Activated B cell treated with CpG ODN at 0.5 μM for 24 hours (primary cell): ENCODE measurements around the gene OR4S2. TPM values are rescaled to one million over a fixed set of nuclear protein-coding genes. Genes with fewer than 3 reads are reported as not detected.

Experiments used
- ATAC-seq: fragments of 200-7000 bp; cut with Tn5 transposase; one replicate; pipeline ENCODE4 v1.10.0; 2021; ENCODE audit warnings: low read depth, mild to moderate bottlenecking, moderate library complexity
- CTCF ChIA-PET: fragments of 350-600 bp; sonication (Branson Sonifier 250); formaldehyde crosslinking; loops from one replicate; lab custom pipeline; 2021; ENCODE audit warnings: antibody characterized with exemption; lab: Charles Lee
- POLR2A ChIA-PET: fragments of 350-600 bp; sonication (Branson Sonifier 250); formaldehyde crosslinking; loops from one replicate; lab custom pipeline; 2021; ENCODE audit warnings: antibody characterized with exemption; lab: Charles Lee
- DNase-seq: peaks from one replicate; pipeline ENCODE4 v3.0.0; 2022
- H3K27ac Mint-ChIP-seq: one replicate; pipeline ENCODE4 v1.8.0; 2020; ENCODE audit warnings: mixed read lengths
- H3K27me3 Mint-ChIP-seq: one replicate; pipeline ENCODE4 v1.8.0; 2021; ENCODE audit warnings: mixed read lengths
- H3K36me3 Mint-ChIP-seq: one replicate; pipeline ENCODE4 v1.8.0; 2021; ENCODE audit warnings: low read depth, mixed read lengths
- H3K4me1 Mint-ChIP-seq: one replicate; pipeline ENCODE4 v1.8.0; 2021; ENCODE audit warnings: mixed read lengths
- H3K4me3 Mint-ChIP-seq: one replicate; pipeline ENCODE4 v1.8.0; 2020; ENCODE audit warnings: mild to moderate bottlenecking, mixed read lengths
- H3K9me3 Mint-ChIP-seq: one replicate; pipeline ENCODE4 v1.8.0; 2020; ENCODE audit warnings: mixed read lengths
- intact Hi-C: fragments of 100-400 bp; cut with micrococcal nuclease; formaldehyde crosslinking; loops from one replicate; pipeline ENCODE4 v1.15.1; 2024
- total RNA-seq: library from RNA; stranded (reverse); gene quantifications from 2 replicates; pipeline ENCODE4 v1.2.3, GENCODE V29; 2022
- TF ChIP-seq, protein P1 (sequence below): fragments of 200-600 bp; IDR thresholded peaks from one replicate; pipeline ENCODE4 v1.8.0; 2022; ENCODE audit warnings: antibody characterized with exemption, mild to moderate bottlenecking

The OR4S2 gene
- total RNA-seq, 1 donor from 2014 or later = not detected

DNA sequence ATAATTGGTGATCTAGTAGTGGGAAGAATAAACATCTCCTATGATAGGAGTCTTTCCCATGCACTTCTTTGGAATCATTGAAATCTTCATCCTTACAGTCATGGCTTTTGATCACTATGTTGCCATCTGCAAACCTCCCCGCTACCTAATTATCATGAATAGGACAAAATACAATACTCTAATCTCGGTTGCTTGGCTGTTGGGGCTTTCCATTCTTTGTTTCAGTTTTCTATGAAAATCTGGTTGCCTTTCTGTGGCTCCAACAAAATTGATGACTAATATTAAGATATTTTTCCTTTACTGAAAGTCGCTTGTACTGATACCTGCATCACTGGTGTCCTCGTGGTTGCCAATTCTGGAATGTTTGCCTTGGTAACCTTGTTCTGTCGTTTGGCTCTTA lies 25.7 kb downstream of the OR4S2 start:
- H3K36me3 Mint-ChIP-seq = no peaks in the 10 kb centered on the region
- no peak overlapping the region for H3K27ac Mint-ChIP-seq
- POLR2A ChIA-PET = no interaction called here
- no peaks in the 10 kb centered on the region for H3K27me3 Mint-ChIP-seq
- ATAC-seq (no peak), DNase-seq (no peak)
- TF ChIP-seq, protein P1, sequence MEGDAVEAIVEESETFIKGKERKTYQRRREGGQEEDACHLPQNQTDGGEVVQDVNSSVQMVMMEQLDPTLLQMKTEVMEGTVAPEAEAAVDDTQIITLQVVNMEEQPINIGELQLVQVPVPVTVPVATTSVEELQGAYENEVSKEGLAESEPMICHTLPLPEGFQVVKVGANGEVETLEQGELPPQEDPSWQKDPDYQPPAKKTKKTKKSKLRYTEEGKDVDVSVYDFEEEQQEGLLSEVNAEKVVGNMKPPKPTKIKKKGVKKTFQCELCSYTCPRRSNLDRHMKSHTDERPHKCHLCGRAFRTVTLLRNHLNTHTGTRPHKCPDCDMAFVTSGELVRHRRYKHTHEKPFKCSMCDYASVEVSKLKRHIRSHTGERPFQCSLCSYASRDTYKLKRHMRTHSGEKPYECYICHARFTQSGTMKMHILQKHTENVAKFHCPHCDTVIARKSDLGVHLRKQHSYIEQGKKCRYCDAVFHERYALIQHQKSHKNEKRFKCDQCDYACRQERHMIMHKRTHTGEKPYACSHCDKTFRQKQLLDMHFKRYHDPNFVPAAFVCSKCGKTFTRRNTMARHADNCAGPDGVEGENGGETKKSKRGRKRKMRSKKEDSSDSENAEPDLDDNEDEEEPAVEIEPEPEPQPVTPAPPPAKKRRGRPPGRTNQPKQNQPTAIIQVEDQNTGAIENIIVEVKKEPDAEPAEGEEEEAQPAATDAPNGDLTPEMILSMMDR = no peak
- H3K4me3 Mint-ChIP-seq = no peak overlapping the region
- H3K4me1 Mint-ChIP-seq = no peaks in the 10 kb centered on the region
- CTCF ChIA-PET = no interaction called here
- H3K9me3 Mint-ChIP-seq = peaks cover 3% of the 10 kb centered on the region
- intact Hi-C loops = no loop called here

DNA sequence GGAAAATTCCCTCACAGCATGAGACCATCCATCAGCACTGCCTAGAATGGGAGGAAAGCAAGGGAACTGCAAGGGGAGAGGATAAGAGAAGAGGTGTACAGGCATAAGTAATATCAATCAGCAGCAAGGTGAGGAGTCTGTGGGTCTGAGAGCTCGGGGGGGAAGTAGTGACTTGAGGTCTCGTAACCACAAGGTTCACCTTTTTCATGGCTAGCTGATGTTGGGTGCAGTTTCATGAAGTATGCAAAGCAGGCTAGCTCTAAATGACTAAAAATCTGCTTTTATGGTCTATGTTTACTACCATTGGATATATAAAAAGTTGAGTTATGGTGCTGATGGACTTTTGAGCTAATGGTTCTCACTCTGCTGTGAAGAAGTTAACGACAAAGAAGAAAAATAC lies 49.7 kb downstream of the OR4S2 start:
- DNase-seq = no peak
- no peak overlapping the region for H3K27ac Mint-ChIP-seq
- no peak for ATAC-seq
- H3K27me3 Mint-ChIP-seq = no peaks in the 10 kb centered on the region
- no peaks in the 10 kb centered on the region for H3K36me3 Mint-ChIP-seq
- ChIA-PET CTCF (no interaction called here), POLR2A (no interaction called here)
- intact Hi-C loops = no loop called here
- TF ChIP-seq, protein P1 = no peak
- H3K4me3 Mint-ChIP-seq = no peak overlapping the region
- H3K4me1 Mint-ChIP-seq = no peaks in the 10 kb centered on the region
- H3K9me3 Mint-ChIP-seq = peaks cover 4% of the 10 kb centered on the region

DNA sequence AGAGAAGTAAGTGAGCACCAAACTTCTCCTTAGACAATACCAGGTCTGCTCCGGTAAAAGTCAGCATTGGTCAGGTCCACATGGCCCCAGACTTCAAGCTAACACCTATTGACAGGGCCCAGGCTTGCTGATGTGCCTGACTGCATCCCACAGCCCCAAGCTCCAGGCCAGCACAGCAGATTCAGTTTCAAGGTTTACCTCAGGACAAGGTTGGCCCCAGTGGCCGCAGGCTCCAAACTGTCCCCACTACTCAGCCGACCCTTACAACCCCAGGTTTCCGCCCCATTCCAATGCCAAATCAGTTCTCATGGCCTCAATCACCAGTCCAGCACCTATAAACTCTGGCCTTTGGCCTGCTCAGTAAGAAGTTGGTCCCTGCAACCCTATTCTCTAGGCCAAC lies 53.3 kb downstream of the OR4S2 start:
- ATAC-seq (no peak), DNase-seq (no peak)
- no peaks in the 10 kb centered on the region for H3K36me3 Mint-ChIP-seq
- no peaks in the 10 kb centered on the region for H3K27me3 Mint-ChIP-seq
- H3K4me1 Mint-ChIP-seq = no peaks in the 10 kb centered on the region
- ChIA-PET POLR2A (no interaction called here), CTCF (no interaction called here)
- TF ChIP-seq, protein P1 = no peak
- H3K4me3 Mint-ChIP-seq = no peak overlapping the region
- no peak overlapping the region for H3K27ac Mint-ChIP-seq
- H3K9me3 Mint-ChIP-seq = peaks cover 10% of the 10 kb centered on the region
- intact Hi-C loops = no loop called here

Other genes with a start within 250 kb of the OR4S2 start
- not detected in 2 replicates for gene OR4C15, start 93.9 kb upstream of the OR4S2 start, total RNA-seq
- gene OR4C16, start 76.2 kb upstream of the OR4S2 start, total RNA-seq = not detected in 2 replicates
- not detected in 2 replicates for gene OR4C11, start 40.7 kb upstream of the OR4S2 start, total RNA-seq
- gene OR4P4, start 13.2 kb upstream of the OR4S2 start, total RNA-seq = not detected in 2 replicates
- gene OR4C6, start 13.9 kb downstream of the OR4S2 start, total RNA-seq = not detected in 2 replicates
- gene OR5D13, start 125.1 kb downstream of the OR4S2 start, total RNA-seq = not detected in 2 replicates
- gene OR5D14, start 147.2 kb downstream of the OR4S2 start, total RNA-seq = not detected in 2 replicates
- not detected in 2 replicates for gene OR5L1, start 163.0 kb downstream of the OR4S2 start, total RNA-seq
- gene OR5D18, start 171.3 kb downstream of the OR4S2 start, total RNA-seq = not detected in 2 replicates
- gene OR5L2, start 178.9 kb downstream of the OR4S2 start, total RNA-seq = not detected in 2 replicates
- not detected in 2 replicates for gene OR5D16, start 190.4 kb downstream of the OR4S2 start, total RNA-seq
- not detected in 2 replicates for gene TRIM51, start 235.0 kb downstream of the OR4S2 start, total RNA-seq